MM.1S (cell line): ENCODE measurements around the gene DNTT.

ENCODE experiments used
- DNase-seq: peaks from one replicate; pipeline ENCODE4 v3.0.0-alpha.2; 2015
- H2AFZ ChIP-seq: fragments of 300-600 bp; sonication (generic); 2 replicates; pipeline ENCODE4 v1.6.0; 2016; ENCODE audit warnings: antibody characterized with exemption, low read length
- H3F3A ChIP-seq: fragments of 300-600 bp; sonication (generic); 2 replicates; pipeline ENCODE4 v1.6.1; 2016; ENCODE audit warnings: mild to moderate bottlenecking, antibody characterized with exemption, low read length, moderate library complexity, mixed read lengths; ENCODE audit not compliant: insufficient read depth
- H3K27ac ChIP-seq: fragments of 300-600 bp; sonication (generic); 2 replicates; pipeline ENCODE4 v1.5.1; 2016; ENCODE audit warnings: mild to moderate bottlenecking, low read length
- H3K27me3 ChIP-seq: fragments of 300-600 bp; sonication (generic); replicated peaks from 2 replicates; pipeline ENCODE4 v1.6.0; 2016; ENCODE audit warnings: low read length; ENCODE audit not compliant: insufficient read depth
- H3K36me3 ChIP-seq: fragments of 300-600 bp; sonication (generic); replicated peaks from 2 replicates; pipeline ENCODE4 v1.6.1; 2016; ENCODE audit warnings: mild to moderate bottlenecking, low read length, mixed read lengths; ENCODE audit not compliant: insufficient read depth
- H3K4me1 ChIP-seq: fragments of 300-600 bp; sonication (generic); 2 replicates; pipeline ENCODE4 v1.6.1; 2016; ENCODE audit warnings: low read length, mixed read lengths
- H3K4me2 ChIP-seq: fragments of 300-600 bp; sonication (generic); 2 replicates; pipeline ENCODE4 v1.6.0; 2016; ENCODE audit warnings: low read depth, low read length
- H3K4me3 ChIP-seq: fragments of 300-600 bp; sonication (generic); 2 replicates; pipeline ENCODE4 v1.5.1; 2016; ENCODE audit warnings: low read length, mixed read lengths
- H3K79me2 ChIP-seq: fragments of 300-600 bp; sonication (generic); 2 replicates; pipeline ENCODE4 v1.6.1; 2016; ENCODE audit warnings: mixed run types, low read length, mixed read lengths
- H3K9ac ChIP-seq: fragments of 300-600 bp; sonication (generic); 2 replicates; pipeline ENCODE4 v1.6.1; 2016; ENCODE audit warnings: low read length, mixed read lengths
- H3K9me2 ChIP-seq: fragments of 300-600 bp; sonication (generic); replicated peaks from 2 replicates; pipeline ENCODE4 v1.6.1; 2016; ENCODE audit warnings: mild to moderate bottlenecking, low read length, mixed read lengths; ENCODE audit not compliant: insufficient read depth
- H3K9me3 ChIP-seq: fragments of 300-600 bp; sonication (generic); replicated peaks from 2 replicates; pipeline ENCODE4 v1.6.1; 2016; ENCODE audit warnings: mild to moderate bottlenecking, low read length, mixed read lengths; ENCODE audit not compliant: insufficient read depth
- H4K20me1 ChIP-seq: fragments of 300-600 bp; sonication (generic); 2 replicates; pipeline ENCODE4 v1.6.1; 2016; ENCODE audit warnings: mild to moderate bottlenecking, low read length, moderate library complexity, mixed read lengths; ENCODE audit not compliant: insufficient read depth
- CTCF ChIP-seq: fragments of 300-600 bp; sonication (generic); IDR thresholded peaks from 2 replicates; pipeline ENCODE4 v1.5.1; 2016; ENCODE audit warnings: antibody characterized with exemption, low read length, mixed read lengths
- EZH2 ChIP-seq: fragments of 300-600 bp; sonication (generic); optimal IDR thresholded peaks from 2 replicates; pipeline ENCODE3; 2017; ENCODE audit warnings: low read depth, mild to moderate bottlenecking, antibody characterized with exemption, low read length, mixed read lengths
- EZH2phosphoT487 ChIP-seq: fragments of 300-600 bp; sonication (generic); IDR thresholded peaks from 2 replicates; pipeline ENCODE4 v1.6.1; 2018; ENCODE audit warnings: antibody characterized with exemption, low read length

Gene DNTT

DNA sequence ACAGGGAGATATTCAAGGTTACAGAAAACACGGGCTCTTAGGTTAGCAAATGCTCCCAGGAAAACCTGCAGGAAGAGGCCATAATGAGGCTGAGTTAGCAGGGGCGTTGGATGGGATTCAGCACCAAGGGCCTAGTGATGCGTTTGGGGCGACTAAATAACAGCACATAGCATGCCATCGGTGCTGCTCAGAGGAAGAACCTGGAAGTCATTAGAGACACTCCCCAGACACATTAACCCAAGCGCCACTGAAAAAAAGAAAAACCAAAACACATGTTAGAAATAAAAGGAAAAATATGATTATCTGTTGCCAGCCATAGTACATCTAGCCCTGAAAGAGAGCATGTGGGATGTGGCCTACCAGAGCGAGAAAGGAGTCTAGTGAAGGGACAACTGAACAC, 83.4 kb downstream of the DNTT start:
- TF ChIP-seq EZH2: no peak
- TF ChIP-seq EZH2phosphoT487: no peak
- TF ChIP-seq CTCF: no peak
- no peaks in the 10 kb centered on the region for H3K9me2 ChIP-seq
- H3K9ac ChIP-seq: no peak overlapping the region
- no peak overlapping the region for H2AFZ ChIP-seq
- H4K20me1 ChIP-seq: no peaks in the 10 kb centered on the region
- no peak for DNase-seq
- no peaks in the 10 kb centered on the region for H3K79me2 ChIP-seq
- no peaks in the 10 kb centered on the region for H3K36me3 ChIP-seq
- H3K27ac ChIP-seq: no peak overlapping the region
- H3K9me3 ChIP-seq: no peaks in the 10 kb centered on the region
- no peaks in the 10 kb centered on the region for H3K4me1 ChIP-seq
- H3K27me3 ChIP-seq: no peaks in the 10 kb centered on the region
- no peak overlapping the region for H3K4me3 ChIP-seq
- no peaks in the 10 kb centered on the region for H3F3A ChIP-seq
- no peak overlapping the region for H3K4me2 ChIP-seq
